ENCODE measurements around the gene AGAP1.
A peak's percentile ranks its signal among the peaks of the same experiment; 100 is the strongest.

Gene AGAP1

DNA sequence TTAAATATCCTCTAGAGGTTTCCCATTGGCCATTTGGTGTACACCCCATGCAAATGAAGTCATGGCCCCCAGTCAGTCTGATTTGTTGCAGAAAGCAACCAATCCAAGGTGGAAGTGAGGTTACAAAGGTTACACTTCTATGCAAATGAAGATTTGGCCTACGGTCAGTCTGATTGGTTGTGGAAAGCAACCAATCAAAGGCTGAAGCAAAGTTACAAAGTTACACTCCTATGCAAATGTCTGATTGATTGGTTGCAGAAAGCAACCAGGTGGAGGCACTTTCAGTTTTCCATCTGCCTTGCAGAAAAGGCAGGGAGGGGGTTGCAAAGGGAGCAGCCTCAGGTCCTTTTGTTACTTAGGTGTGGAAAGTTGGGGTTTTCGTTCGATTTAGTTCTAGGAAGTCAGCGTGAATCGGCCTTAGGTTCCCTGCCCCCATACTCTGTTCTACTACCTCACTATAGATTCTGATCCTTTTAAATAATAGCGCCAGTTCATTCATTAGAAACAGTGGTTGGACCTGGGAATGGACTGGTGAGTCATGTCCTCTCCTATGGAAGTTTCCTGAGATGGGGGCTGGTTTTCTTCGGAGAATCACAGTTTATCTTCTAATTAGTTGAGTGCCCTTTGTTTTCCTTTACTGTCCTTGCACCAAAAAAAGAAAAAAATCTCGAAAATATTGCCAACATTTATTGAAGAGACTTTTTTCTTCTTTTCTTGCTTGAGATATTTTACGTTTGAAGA is 279.5 kb downstream of the AGAP1 start:
- TF ChIP-seq, protein P1, sequence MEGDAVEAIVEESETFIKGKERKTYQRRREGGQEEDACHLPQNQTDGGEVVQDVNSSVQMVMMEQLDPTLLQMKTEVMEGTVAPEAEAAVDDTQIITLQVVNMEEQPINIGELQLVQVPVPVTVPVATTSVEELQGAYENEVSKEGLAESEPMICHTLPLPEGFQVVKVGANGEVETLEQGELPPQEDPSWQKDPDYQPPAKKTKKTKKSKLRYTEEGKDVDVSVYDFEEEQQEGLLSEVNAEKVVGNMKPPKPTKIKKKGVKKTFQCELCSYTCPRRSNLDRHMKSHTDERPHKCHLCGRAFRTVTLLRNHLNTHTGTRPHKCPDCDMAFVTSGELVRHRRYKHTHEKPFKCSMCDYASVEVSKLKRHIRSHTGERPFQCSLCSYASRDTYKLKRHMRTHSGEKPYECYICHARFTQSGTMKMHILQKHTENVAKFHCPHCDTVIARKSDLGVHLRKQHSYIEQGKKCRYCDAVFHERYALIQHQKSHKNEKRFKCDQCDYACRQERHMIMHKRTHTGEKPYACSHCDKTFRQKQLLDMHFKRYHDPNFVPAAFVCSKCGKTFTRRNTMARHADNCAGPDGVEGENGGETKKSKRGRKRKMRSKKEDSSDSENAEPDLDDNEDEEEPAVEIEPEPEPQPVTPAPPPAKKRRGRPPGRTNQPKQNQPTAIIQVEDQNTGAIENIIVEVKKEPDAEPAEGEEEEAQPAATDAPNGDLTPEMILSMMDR (IDR thresholded peaks at IDR 0.05; ENCODE audit: low read depth, low read length, missing control alignments) = no peak
- DNase-seq (ENCODE audit: low read depth) = no peak

DNA sequence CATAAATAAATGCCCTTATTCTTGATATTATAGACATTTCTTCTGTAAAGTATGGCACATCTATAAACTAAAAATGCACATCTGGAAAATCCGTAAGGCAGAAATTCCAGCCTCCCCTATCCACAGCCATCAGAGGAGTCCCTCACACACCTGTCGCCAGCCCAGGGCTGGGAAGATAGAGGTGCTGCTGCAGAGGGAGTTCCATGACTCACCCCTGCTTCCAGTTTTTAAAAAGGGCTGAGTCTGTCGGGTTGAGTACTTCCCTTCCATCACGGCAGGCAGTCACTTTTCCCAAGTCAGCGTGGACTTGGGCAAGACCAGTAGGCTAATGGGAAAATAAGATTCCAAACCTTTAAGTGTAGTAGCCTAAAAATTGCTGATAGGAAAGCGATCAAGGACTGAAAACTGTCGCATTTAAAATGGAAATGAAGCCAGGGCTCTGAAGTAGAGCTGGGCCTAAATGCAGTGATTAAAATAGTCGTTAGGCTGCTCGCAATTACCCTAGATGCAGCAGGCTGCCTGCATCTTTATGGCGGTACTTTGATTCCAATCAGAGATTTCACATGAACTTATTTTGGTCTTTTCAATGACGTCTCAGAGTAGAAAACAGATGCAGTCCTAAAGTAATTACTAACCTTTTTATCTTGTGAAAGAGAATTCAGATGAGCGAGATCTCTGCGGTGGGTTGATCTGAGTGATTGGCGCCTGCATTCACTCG is 280.5 kb downstream of the AGAP1 start:
- H3K4me3 ChIP-seq (ENCODE audit: low read depth, low read length) = no peak overlapping the region
- no peak for DNase-seq (ENCODE audit: low read depth)
- TF ChIP-seq, protein P1 (IDR thresholded peaks at IDR 0.05; ENCODE audit: low read depth, low read length, missing control alignments) = no peak

More for the DNA sequence above, 279.5 kb downstream of the AGAP1 start:
- no peak overlapping the region for H3K4me3 ChIP-seq (ENCODE audit: low read depth, low read length)

DNA sequence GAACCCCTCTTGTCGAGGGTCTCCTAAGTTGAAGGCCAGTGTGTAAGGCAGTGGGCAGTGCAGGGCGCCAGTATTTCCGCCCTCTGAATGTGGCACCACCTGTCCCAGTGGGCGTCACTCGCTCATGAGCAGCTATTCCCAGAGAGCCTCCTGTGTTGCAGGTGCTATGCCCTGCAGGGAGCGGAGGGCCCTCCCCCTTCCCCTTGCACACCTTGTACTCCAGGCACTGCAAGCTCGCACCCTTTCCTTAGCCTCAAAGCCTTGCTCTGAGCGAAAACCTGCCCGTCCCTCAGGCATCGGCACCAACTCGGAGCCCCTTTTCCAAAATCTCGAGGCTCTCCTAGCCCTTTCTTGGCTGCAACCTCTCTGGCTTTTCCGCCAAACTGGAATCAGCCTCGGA is 282.7 kb downstream of the AGAP1 start:
- H3K4me3 ChIP-seq (ENCODE audit: low read depth, low read length) = no peak overlapping the region
- TF ChIP-seq, protein P1 (IDR thresholded peaks at IDR 0.05; ENCODE audit: low read depth, low read length, missing control alignments) = no peak
- DNase-seq (ENCODE audit: low read depth) = no peak

DNA sequence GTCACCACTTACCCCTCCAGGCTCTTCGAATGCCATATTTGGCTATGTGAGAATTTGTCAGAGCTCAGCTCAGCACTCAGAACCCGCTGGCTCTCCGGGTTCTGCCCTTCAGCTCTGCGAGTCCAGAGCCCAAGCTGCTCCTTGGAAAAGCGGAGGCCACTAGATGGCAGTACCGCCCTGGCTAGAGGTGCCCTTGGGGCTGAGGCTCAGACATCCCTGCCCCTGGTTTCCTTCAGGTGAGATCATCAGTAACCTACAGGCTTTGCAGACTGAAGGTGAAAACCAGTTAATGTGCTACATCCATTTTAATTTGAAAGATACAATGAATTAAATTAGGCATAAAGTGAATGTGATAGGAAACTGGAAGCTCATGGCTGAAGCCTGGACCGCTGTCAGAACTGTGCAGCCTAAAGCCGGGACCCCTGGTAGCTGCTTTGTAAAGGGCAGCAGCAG is 285.6 kb downstream of the AGAP1 start:
- DNase-seq (ENCODE audit: low read depth) = peak; percentile 16
- H3K4me3 ChIP-seq (ENCODE audit: low read depth, low read length) = no peak overlapping the region

DNA sequence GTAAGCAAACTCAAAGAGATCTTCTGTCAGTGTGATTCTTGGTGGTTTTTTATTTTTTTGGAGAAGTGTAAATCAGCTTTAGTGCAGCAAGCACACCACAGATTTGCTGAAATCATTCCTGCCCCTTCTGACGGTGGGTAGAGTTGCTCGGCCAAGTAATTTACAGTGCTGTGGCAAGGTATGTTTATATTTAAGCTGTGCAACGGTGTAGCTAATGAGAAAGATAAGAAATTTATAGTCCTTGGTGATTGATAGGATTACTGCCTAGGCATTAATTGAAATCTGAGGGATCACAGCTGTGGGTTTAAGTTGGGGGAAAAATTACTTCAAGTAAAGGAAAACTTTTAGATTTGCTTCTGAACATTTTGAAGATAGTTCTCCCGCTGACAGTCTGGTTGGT is 286.6 kb downstream of the AGAP1 start:
- TF ChIP-seq, protein P1 (IDR thresholded peaks at IDR 0.05; ENCODE audit: low read depth, low read length, missing control alignments) = no peak
- H3K4me3 ChIP-seq (ENCODE audit: low read depth, low read length) = no peak overlapping the region
- DNase-seq (ENCODE audit: low read depth) = no peak

More for the DNA sequence above, 285.6 kb downstream of the AGAP1 start:
- TF ChIP-seq, protein P1 (IDR thresholded peaks at IDR 0.05; ENCODE audit: low read depth, low read length, missing control alignments) = peak; percentile 86

DNA sequence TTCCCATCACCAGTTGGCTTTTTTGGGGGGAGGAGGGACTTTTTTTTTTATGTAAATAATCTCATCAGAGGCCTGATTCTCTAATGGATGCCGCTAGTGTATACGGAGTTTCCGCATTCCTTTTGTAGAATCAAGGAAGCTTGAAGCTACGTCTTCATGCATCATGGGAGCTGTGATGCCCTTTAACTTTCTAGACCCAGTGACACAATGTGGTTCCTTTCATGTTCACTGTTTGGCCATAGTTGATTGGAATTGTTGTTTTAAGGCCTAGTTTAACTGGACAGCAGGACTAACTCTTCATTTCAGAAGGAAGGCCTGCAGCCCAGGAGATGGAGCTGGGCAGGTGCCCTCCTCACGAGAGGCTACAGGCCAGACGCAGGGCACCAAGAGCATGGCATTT is 287.9 kb downstream of the AGAP1 start:
- DNase-seq (ENCODE audit: low read depth) = no peak
- H3K4me3 ChIP-seq (ENCODE audit: low read depth, low read length) = no peak overlapping the region

More for the DNA sequence above, 287.9 kb downstream of the AGAP1 start:
- TF ChIP-seq, protein P1 (IDR thresholded peaks at IDR 0.05; ENCODE audit: low read depth, low read length, missing control alignments) = no peak

Data from GM12864 (cell line).